Aorta (tissue), 5 donors: Measurements from ENCODE around the gene CEP152. TPM values are rescaled to one million over a fixed set of nuclear protein-coding genes. Genes with fewer than 3 reads are reported as not detected.

ENCODE experiments used
- ATAC-seq: fragments of 200-7000 bp; cut with Tn5 transposase; one replicate; pipeline ENCODE4 v1.9.1; 2022; ENCODE audit warnings: moderate library complexity; ENCODE audit not compliant: low FRiP score
- DNase-seq, 2 donors: peaks; one replicate each; pipeline ENCODE4 v3.0.0-alpha.2; 2020
- H3K27ac ChIP-seq, 2 donors: one replicate each; pipeline ENCODE4 v1.5.1; 2013; ENCODE audit warnings: low read length in 2 of 2, mild to moderate bottlenecking in 2 of 2, moderate library complexity in 2 of 2, control low read depth in 1 of 2, inconsistent platforms in 1 of 2, low read depth in 1 of 2
- H3K27me3 ChIP-seq, 2 donors: one replicate each; pipeline ENCODE4 v1.6.1; 2013; ENCODE audit warnings: control low read depth in 1 of 2, low read length in 1 of 2, mild to moderate bottlenecking in 1 of 2, moderate library complexity in 1 of 2; ENCODE audit not compliant: insufficient read depth in 2 of 2, control insufficient read depth in 1 of 2
- H3K36me3 ChIP-seq, 2 donors: one replicate each; pipeline ENCODE4 v1.6.1; 2013; ENCODE audit warnings: control low read depth in 1 of 2, low read length in 1 of 2, mild to moderate bottlenecking in 1 of 2; ENCODE audit not compliant: insufficient read depth in 2 of 2, control insufficient read depth in 1 of 2
- H3K4me1 ChIP-seq, 2 donors: one replicate each; pipeline ENCODE4 v1.6.1; 2013; ENCODE audit warnings: low read length in 2 of 2, control low read depth in 1 of 2, mild to moderate bottlenecking in 1 of 2, moderate library complexity in 1 of 2; ENCODE audit not compliant: insufficient read depth in 2 of 2, control insufficient read depth in 1 of 2
- H3K4me3 ChIP-seq, 2 donors: one replicate each; pipeline ENCODE4 v1.5.1; 2013; ENCODE audit warnings: low read length in 2 of 2, control low read depth in 1 of 2, mild to moderate bottlenecking in 1 of 2
- H3K9me3 ChIP-seq: one replicate; pipeline ENCODE4 v1.6.1; 2013; ENCODE audit warnings: mild to moderate bottlenecking, low read length; ENCODE audit not compliant: control insufficient read depth
- WGBS, 2 donors: extraction: QIAGEN DNeasy Blood & Tissue Kit; methylation state at CpG; one replicate each; pipeline ENCODE4 v1.1.7; 2013; 5-methylcytosine and 5-hydroxymethylcytosine counted together
- intact Hi-C, 2 donors: fragments of 100-400 bp; cut with DNase I; formaldehyde crosslinking; loops; one replicate each; pipeline versions ENCODE4 v1.14.2 to v1.15.0; 2022
- polyA plus RNA-seq, 2 donors: library from polyadenylated mRNA; stranded (reverse); fragments of 200-250 nt; gene quantifications; one replicate each; pipeline ENCODE4 v1.2.3, GENCODE V29; 2013
- total RNA-seq, 2 donors: library from RNA; stranded (reverse); fragmentation: NEBNext Ultra II Directional; extraction: Animal tissue kit (Norgen Biotek cat#: 25700); gene quantifications; one replicate each; pipeline ENCODE4 v1.2.1, GENCODE V29; 2021
- donor health status: healthy with polysubstance abuse.
- donor health status: Bipolar disorder and iron deficiency.
- donor health status: DM: no; HTN: no; CAD: no.
- donor health status: DM: no; HTN: no; CAD: no.
- donor health status: DM: yes; HTN: yes; CAD: no.

Gene CEP152
- total and polyA plus RNA-seq, 4 donors, result 0.75 to 7.6 (median 3.6) TPM

DNA sequence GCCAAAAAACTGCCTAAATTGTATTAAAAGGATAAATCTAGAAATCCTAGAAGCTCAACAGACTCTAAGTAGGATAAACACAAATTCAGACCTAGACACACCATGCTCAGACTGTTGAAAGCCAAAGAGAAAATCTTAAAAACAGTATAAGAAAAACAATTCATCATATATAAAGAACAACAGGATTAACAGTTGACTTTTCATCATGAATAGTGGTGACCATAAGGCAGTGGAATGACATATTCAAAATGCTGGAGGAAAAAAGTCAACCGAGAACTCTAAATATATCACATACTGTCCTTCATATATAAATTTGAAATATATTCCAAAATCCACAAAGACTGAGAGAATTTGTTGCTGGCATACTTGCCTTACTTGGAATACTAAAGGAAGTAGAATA, 77.3 kb downstream of the CEP152 start:
- Histone ChIP-seq H3K36me3 (no peaks in the 10 kb centered on the region), H3K9me3 (no peaks in the 10 kb centered on the region), H3K27me3 (no peaks in the 10 kb centered on the region), H3K4me1 (no peaks in the 10 kb centered on the region), H3K4me3 (no peak overlapping the region), H3K27ac (no peak overlapping the region)
- no peak for DNase-seq
- intact Hi-C loops, result no loop called here
- no peak for ATAC-seq
- WGBS, 2 donors, result 79 to 90% methylated on average over 1 of the region's 1 CpG

DNA sequence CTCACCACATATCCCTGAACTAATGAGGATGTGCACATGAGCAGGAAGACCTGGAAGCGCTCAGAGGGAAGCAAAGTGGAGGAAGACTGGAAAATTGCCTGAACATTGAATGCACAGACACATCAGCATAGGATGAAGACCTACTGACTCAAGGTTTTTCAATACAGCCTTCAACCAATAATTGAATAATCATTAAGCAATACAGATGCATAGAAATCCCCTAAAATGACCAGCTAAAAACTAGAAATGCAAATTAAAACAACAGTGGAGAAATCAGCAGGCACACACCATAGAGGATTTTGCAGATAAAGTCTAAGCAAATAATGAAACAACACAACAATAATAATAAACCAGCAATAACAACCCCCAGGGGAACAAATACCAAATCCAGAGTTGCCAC, 80.4 kb downstream of the CEP152 start:
- no peaks in the 10 kb centered on the region for H3K9me3 ChIP-seq
- no peaks in the 10 kb centered on the region for H3K4me1 ChIP-seq
- DNase-seq (no peak), ATAC-seq (no peak)
- H3K27me3 ChIP-seq, result no peaks in the 10 kb centered on the region
- H3K4me3 ChIP-seq, result no peak overlapping the region
- intact Hi-C loops, result no loop called here
- 96 to 100% methylated on average over 1 of the region's 1 CpG for WGBS, 2 donors
- H3K36me3 ChIP-seq, result no peaks in the 10 kb centered on the region
- no peak overlapping the region for H3K27ac ChIP-seq

DNA sequence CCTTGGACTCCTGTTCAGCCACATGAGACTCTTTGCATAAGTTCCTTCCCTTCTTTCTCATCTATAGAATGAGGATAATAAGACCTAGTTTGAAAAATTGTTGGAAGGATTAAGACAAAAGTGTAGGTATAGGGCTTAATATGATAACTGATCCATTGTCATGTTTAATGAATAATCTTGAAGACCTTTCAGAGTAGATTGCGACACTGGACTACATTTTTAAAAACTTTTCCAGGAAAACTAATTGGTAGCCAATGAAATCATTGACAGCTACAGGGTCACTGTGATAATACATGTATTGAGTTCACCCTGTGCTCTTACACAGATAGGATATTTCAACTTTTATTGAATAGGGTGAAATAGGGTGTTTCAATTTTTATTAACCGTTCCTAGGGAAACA, 86.9 kb downstream of the CEP152 start:
- intact Hi-C loops, result no loop called here
- no peaks in the 10 kb centered on the region for H3K4me1 ChIP-seq
- ATAC-seq (no peak), DNase-seq (no peak)
- no peaks in the 10 kb centered on the region for H3K27me3 ChIP-seq
- H3K36me3 ChIP-seq, result no peaks in the 10 kb centered on the region
- H3K9me3 ChIP-seq, result no peaks in the 10 kb centered on the region
- WGBS, 2 donors, result 98% methylated on average over 2 of the region's 2 CpGs
- no peak overlapping the region for H3K4me3 ChIP-seq
- H3K27ac ChIP-seq, result no peak overlapping the region

DNA sequence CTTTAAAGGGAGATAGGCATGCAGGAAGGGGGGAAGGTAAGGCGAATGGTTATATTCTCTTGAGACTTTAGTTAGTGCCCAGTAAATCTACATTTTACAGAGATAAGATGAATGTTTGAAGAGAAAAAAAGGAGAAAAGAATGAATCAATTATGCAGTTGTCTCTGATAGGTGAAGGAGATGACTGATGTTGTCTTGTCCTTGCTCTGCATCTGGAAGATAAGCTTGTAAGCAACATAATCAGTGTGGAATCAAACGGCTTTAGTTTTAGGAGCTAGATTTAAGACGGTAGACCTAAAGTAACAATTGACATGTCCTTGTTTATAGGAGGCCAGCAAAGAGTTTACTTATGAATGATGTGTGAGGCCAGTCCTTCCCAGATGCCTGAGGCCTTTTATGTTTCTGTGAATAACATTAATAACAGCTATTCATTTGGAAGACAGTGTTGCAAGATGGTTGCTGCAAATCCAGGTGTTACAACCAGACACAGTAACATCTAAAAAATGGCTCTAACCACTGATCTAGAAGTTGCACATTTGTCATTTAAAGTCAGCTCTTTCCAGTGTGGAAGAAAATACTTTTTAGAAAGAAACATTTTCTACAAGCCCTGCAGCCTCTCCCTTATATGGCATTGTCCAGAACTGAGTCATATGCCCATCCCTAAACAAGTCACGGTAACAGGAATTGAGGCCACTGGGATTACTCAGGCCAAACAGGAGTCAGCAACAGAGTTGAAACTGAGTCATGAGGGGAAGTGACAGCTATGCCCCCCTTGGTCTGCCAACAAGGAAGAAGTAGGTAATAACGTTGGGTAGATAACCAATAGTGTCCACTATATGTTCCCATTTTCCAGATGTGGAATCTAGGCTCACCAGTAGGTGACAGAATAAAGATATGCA, 87.9 kb downstream of the CEP152 start:
- Histone ChIP-seq H3K27ac (no peak overlapping the region), H3K4me1 (no peaks in the 10 kb centered on the region), H3K4me3 (no peak overlapping the region), H3K27me3 (no peaks in the 10 kb centered on the region), H3K9me3 (no peaks in the 10 kb centered on the region), H3K36me3 (no peaks in the 10 kb centered on the region)
- WGBS, 2 donors, result 72% methylated on average over 5 of the region's 5 CpGs
- intact Hi-C loops, result no loop called here
- no peak for ATAC-seq
- peak in 1 of 2 donors; percentile 50 for DNase-seq

DNA sequence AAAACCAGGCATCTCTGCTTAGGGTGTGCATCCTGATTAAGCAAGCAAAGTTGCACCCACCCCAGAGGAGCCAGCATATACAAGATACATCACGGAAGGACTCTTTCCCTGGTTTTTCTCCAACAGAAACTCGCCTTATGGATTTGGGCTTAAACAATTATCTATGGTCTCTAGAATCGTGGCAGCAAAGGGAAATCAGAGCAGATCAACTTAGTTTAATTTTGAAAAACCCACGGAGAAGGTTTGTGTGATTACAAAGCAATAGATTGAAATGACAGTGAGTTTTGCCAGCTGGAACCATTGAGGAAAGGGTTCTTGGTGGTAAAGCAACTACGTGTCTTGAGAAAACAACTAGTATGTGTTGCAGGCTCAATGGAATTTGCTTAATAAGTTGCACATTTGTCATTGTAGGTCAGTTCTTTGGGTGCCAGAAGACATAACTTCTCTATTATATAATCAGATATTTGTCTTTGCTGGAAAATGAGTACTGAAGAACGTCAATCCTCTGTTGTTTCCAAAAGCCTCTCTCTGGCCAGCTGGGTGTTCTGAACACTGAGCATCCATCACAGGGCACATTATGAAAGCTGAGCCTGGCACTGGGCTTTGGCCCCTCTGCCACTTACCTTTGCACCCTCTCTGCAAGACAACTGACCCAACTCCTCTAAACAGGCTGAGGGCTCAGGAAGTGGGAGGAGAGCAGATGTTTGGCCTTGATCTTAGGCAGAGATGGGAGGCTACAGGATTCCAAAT, 89.6 kb downstream of the CEP152 start:
- DNase-seq (no peak), ATAC-seq (no peak)
- H3K36me3 ChIP-seq, result no peaks in the 10 kb centered on the region
- H3K27ac ChIP-seq, result no peak overlapping the region
- no peak overlapping the region for H3K4me3 ChIP-seq
- H3K27me3 ChIP-seq, result no peaks in the 10 kb centered on the region
- intact Hi-C loops, result no loop called here
- 35 to 39% methylated on average over 6 of the region's 6 CpGs for WGBS, 2 donors
- no peaks in the 10 kb centered on the region for H3K4me1 ChIP-seq
- H3K9me3 ChIP-seq, result peaks cover 3% of the 10 kb centered on the region

DNA sequence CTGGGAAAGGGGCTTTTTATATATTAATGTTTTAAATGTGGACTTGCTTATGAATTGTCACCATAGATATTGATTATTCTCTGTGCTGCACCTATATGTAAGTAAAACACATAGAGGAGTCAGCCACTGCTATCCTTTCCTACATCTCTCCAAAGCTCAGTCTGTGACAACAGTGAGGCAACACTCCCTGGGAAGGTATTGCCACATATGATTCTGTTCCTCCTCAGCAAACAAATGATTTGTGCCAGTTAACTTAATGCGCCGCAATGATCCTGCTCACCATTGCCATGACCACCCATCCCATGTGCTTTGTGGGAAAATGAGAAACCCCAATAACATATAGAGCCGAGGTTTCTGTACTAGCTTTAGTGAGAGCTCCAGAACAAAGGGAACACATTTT, 90.2 kb downstream of the CEP152 start:
- ATAC-seq (no peak), DNase-seq (no peak)
- Histone ChIP-seq H3K9me3 (peaks cover 3% of the 10 kb centered on the region), H3K27ac (no peak overlapping the region), H3K4me3 (no peak overlapping the region), H3K27me3 (no peaks in the 10 kb centered on the region), H3K4me1 (no peaks in the 10 kb centered on the region), H3K36me3 (no peaks in the 10 kb centered on the region)
- 91 to 94% methylated on average over 3 of the region's 3 CpGs for whole genome bisulfite sequencing, 2 donors
- intact Hi-C loops, result no loop called here

DNA sequence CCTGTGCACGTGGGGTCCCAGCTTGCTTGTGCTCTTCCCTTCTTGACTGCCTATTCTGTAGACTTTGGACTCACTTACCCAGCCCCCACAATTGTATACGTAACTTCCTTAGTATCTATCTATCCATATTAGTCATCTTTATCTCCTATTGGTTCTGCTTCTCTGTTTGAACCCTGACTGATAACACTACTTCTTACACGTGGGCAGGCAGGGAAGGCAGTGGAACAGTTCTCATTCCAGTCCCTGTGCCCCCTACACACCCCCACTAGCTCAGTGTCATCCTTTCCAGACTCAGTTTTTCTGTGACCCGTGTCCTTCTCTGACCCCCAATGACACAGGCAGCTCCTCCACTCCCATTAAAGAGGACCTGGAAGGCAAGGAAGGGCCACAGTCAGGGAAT, 91.2 kb downstream of the CEP152 start:
- no peaks in the 10 kb centered on the region for H3K36me3 ChIP-seq
- H3K27me3 ChIP-seq, result no peaks in the 10 kb centered on the region
- H3K4me1 ChIP-seq, result no peaks in the 10 kb centered on the region
- no peak overlapping the region for H3K27ac ChIP-seq
- H3K9me3 ChIP-seq, result peaks cover 3% of the 10 kb centered on the region
- no peak for DNase-seq
- no peak for ATAC-seq
- 84 to 86% methylated on average over 4 of the region's 4 CpGs for WGBS, 2 donors
- no peak overlapping the region for H3K4me3 ChIP-seq
- intact Hi-C loops, result no loop called here

DNA sequence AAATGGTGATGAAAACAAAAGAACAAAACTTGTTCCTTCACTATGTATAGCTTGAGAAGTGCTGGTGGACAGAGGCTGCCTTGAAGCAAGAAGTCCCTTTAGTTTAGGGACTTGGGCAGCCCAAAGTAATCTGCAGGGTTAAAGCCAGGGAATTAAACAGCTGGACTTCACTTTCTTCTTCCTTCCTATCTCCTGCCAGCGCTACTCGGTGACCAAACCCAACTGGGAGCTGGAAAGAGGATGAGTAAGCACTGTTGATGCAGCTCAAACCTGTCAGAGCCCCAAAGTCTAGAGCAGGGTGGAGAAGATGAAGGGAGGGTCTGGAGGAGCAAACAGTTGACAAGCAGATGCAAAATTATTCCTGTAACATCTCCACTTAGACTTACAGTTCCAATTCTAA, 92.2 kb downstream of the CEP152 start:
- DNase-seq, result peak in 1 of 2 donors; percentile 48
- H3K27ac ChIP-seq, result no peak overlapping the region

DNA sequence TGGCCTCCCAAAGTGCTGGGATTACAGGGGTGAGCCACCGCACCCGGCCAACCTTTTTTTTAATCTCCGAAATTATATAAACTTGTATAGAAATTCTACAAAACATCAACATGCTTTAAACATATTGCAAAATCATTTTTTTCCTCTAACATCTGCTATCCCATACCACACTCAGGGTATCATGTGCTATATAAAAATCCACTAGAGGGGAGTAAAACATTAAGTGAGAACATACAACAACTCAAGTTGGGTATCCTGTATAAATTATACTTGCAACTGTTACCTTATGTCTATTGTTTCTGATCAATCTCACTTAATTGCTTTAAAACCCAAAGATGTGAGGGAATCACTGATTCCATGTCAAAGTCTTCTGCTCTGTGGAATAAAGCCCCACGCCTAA, 93.4 kb downstream of the CEP152 start:
- 94 to 96% methylated on average over 4 of the region's 4 CpGs for WGBS, 2 donors

More for the DNA sequence above, 92.2 kb downstream of the CEP152 start:
- H3K36me3 ChIP-seq, result no peaks in the 10 kb centered on the region
- peaks cover 3% of the 10 kb centered on the region for H3K9me3 ChIP-seq
- ATAC-seq, result no peak
- 58 to 63% methylated on average over 2 of the region's 2 CpGs for WGBS, 2 donors
- H3K27me3 ChIP-seq, result no peaks in the 10 kb centered on the region
- H3K4me1 ChIP-seq, result no peaks in the 10 kb centered on the region
- no peak overlapping the region for H3K4me3 ChIP-seq
- intact Hi-C loops, result no loop called here

More for the DNA sequence above, 93.4 kb downstream of the CEP152 start:
- ATAC-seq (no peak), DNase-seq (no peak)
- Histone ChIP-seq H3K4me3 (no peak overlapping the region), H3K4me1 (no peaks in the 10 kb centered on the region), H3K27ac (no peak overlapping the region), H3K27me3 (no peaks in the 10 kb centered on the region), H3K36me3 (no peaks in the 10 kb centered on the region), H3K9me3 (peaks cover 3% of the 10 kb centered on the region)
- intact Hi-C loops, result no loop called here
